AG08395 (cell line): ENCODE measurements around the gene TUFM.
"Not testable (repeated sequence)": the region's sequence is repeated elsewhere in the genome, so short reads cannot be mapped to it uniquely, and the experiment has no call there.

ENCODE experiments used
- DNase-seq: peaks from one replicate; pipeline ENCODE4 v3.0.0; 2012; ENCODE audit warnings: mixed read lengths, low spot score

The TUFM gene

GRCh38 chr16:28839004-28839639, 7.0 kb downstream of the TUFM start:
- DNase-seq, result no peak

- DNase-seq, result no peak
These were observed 7.6 kb downstream of the TUFM start for GRCh38 chr16:28838558-28838918.

GRCh38 chr16:28837672-28838557, 8.2 kb downstream of the TUFM start:
- no peak for DNase-seq

- DNase-seq, result no peak
These were observed 9.4 kb downstream of the TUFM start for GRCh38 chr16:28836761-28837064.

- DNase-seq, result no peak
These were observed 10.0 kb downstream of the TUFM start for GRCh38 chr16:28835864-28836760.

GRCh38 chr16:28834873-28835863, 11.0 kb downstream of the TUFM start:
- DNase-seq, result no peak

- no peak for DNase-seq
These were observed 11.8 kb downstream of the TUFM start for GRCh38 chr16:28834349-28834748.

- DNase-seq, result no peak
These were observed 15.6 kb downstream of the TUFM start for GRCh38 chr16:28830531-28830930.

GRCh38 chr16:28829747-28830146, 16.4 kb downstream of the TUFM start:
- DNase-seq, result no peak

- no peak for DNase-seq
These were observed 20.0 kb downstream of the TUFM start for GRCh38 chr16:28826141-28826540.

- no peak for DNase-seq
These were observed 21.5 kb downstream of the TUFM start for GRCh38 chr16:28824717-28824973.

- DNase-seq, result peak; percentile 98
These were observed 22.1 kb downstream of the TUFM start for GRCh38 chr16:28823873-28824716.

- no peak for DNase-seq
These were observed 22.8 kb downstream of the TUFM start for GRCh38 chr16:28823291-28823872.

GRCh38 chr16:28822520-28823290, 23.4 kb downstream of the TUFM start, which contains the start of gene ATXN2L:
Gene ATXN2L, plus strand, starts transcription at chr16:28822999. Its CDS starts 261 bp downstream, at chr16:28823260.
- peak; percentile 95 for DNase-seq

GRCh38 chr16:28821874-28822519, 24.2 kb downstream of the TUFM start:
- DNase-seq, result no peak

- DNase-seq, result not testable (repeated sequence)
These were observed 25.6 kb downstream of the TUFM start for GRCh38 chr16:28820546-28820945.

- DNase-seq, result no peak
These were observed 26.1 kb downstream of the TUFM start for GRCh38 chr16:28820016-28820415.

GRCh38 chr16:28807445-28808120, 38.6 kb downstream of the TUFM start:
- not testable (repeated sequence) for DNase-seq
